IMR-90 (cell line): ENCODE results near the gene ADAM15. TPM values are rescaled to one million over a fixed set of nuclear protein-coding genes. Genes with fewer than 3 reads are reported as not detected.

Experiments
- ATAC-seq: fragments of 200-7000 bp; cut with Tn5 transposase; 2 replicates; pipeline ENCODE4 v1.9.1; 2020; ENCODE audit warnings: low read depth, mild to moderate bottlenecking, moderate library complexity
- BruUV-seq: library from RNA; stranded (reverse); fragments of 400-500 nt; replicated peaks from 2 replicates; lab custom pipeline; 2021; lab: Mats Ljungman, UMichigan
- CTCF ChIA-PET: fragments of 300-600 bp; formaldehyde crosslinking; extraction: SDS; loops from one replicate; lab custom pipeline; 2021; ENCODE audit warnings: antibody characterized with exemption; lab: Yijun Ruan, JAX
- POLR2A ChIA-PET: fragments of 300-600 bp; sonication (Branson Sonifier 250); formaldehyde crosslinking; loops from one replicate; lab custom pipeline; 2022; ENCODE audit warnings: antibody characterized with exemption; ENCODE audit not compliant: unreplicated experiment; lab: Charles Lee
- DNase-seq: peaks from one replicate; pipeline ENCODE4 v3.0.0; 2013
- H2AFZ ChIP-seq: replicated peaks from 2 replicates; pipeline ENCODE3; 2013; ENCODE audit warnings: low read length, mild to moderate bottlenecking; ENCODE audit not compliant: poor library complexity
- H2AK5ac ChIP-seq: 2 replicates; pipeline ENCODE4 v1.6.1; 2013; ENCODE audit warnings: low read depth, low read length, inconsistent platforms
- H2AK9ac ChIP-seq: replicated peaks from 2 replicates; pipeline ENCODE3; 2013; ENCODE audit warnings: mild to moderate bottlenecking, low read depth, low read length, moderate library complexity; ENCODE audit not compliant: poor library complexity
- H2BK120ac ChIP-seq: 2 replicates; pipeline ENCODE4 v1.6.1; 2013; ENCODE audit warnings: low read depth, low read length, inconsistent platforms
- H2BK15ac ChIP-seq: 3 replicates; pipeline ENCODE4 v1.6.1; 2013; ENCODE audit warnings: low read depth, low read length, inconsistent platforms
- H2BK20ac ChIP-seq: 2 replicates; pipeline ENCODE4 v1.6.1; 2013; ENCODE audit warnings: low read depth, mild to moderate bottlenecking, inconsistent platforms, low read length, moderate library complexity
- H2BK5ac ChIP-seq: 2 replicates; pipeline ENCODE4 v1.6.1; 2013; ENCODE audit warnings: mild to moderate bottlenecking, low read depth, low read length, inconsistent platforms; ENCODE audit not compliant: poor library complexity, severe bottlenecking
- H3K14ac ChIP-seq: replicated peaks from 2 replicates; pipeline ENCODE4 v1.6.1; 2013; ENCODE audit warnings: low read depth, low read length, inconsistent platforms
- H3K18ac ChIP-seq: 2 replicates; pipeline ENCODE4 v1.6.1; 2013; ENCODE audit warnings: low read depth, low read length, control low read depth
- H3K23ac ChIP-seq: 2 replicates; pipeline ENCODE4 v1.6.1; 2013; ENCODE audit warnings: low read depth, low read length, inconsistent platforms
- H3K27ac ChIP-seq: 2 replicates; pipeline ENCODE4 v1.5.1; 2013; ENCODE audit warnings: mild to moderate bottlenecking, control low read depth, low read length; ENCODE audit not compliant: insufficient read depth
- H3K27me3 ChIP-seq: 2 replicates; pipeline ENCODE4 v1.6.1; 2013; ENCODE audit warnings: low read length; ENCODE audit not compliant: control insufficient read depth, insufficient read depth
- H3K36me3 ChIP-seq: 2 replicates; pipeline ENCODE4 v1.6.1; 2013; ENCODE audit warnings: low read length, mixed read lengths; ENCODE audit not compliant: control insufficient read depth, insufficient read depth
- H3K4ac ChIP-seq: 2 replicates; pipeline ENCODE4 v1.6.1; 2013; ENCODE audit warnings: low read depth, low read length, inconsistent platforms
- H3K4me1 ChIP-seq: 2 replicates; pipeline ENCODE4 v1.6.1; 2013; ENCODE audit warnings: low read length, mixed read lengths; ENCODE audit not compliant: control insufficient read depth, insufficient read depth
- H3K4me2 ChIP-seq: 2 replicates; pipeline ENCODE4 v1.6.1; 2013; ENCODE audit warnings: low read depth, mild to moderate bottlenecking, control low read depth, low read length, moderate library complexity
- H3K4me3 ChIP-seq: 2 replicates; pipeline ENCODE4 v1.5.1; 2013; ENCODE audit warnings: low read depth, mild to moderate bottlenecking, control low read depth, low read length, moderate library complexity; ENCODE audit not compliant: insufficient read depth
- H3K56ac ChIP-seq: 2 replicates; pipeline ENCODE4 v1.6.1; 2013; ENCODE audit warnings: low read length, inconsistent platforms; ENCODE audit not compliant: insufficient read depth; ENCODE audit errors: extremely low read depth
- H3K79me1 ChIP-seq, 2 experiments: 2 replicates each; pipeline ENCODE4 v1.6.1; 2013; ENCODE audit warnings: low read length in 2 of 2, inconsistent platforms in 1 of 2, low read depth in 1 of 2
- H3K9ac ChIP-seq: 2 replicates; pipeline ENCODE4 v1.6.1; 2013; ENCODE audit warnings: low read depth, low read length, control low read depth
- H3K9me1 ChIP-seq: 2 replicates; pipeline ENCODE4 v1.6.1; 2013; ENCODE audit warnings: low read length, inconsistent platforms; ENCODE audit not compliant: insufficient read depth
- H3K9me3 ChIP-seq: 2 replicates; pipeline ENCODE4 v1.6.1; 2013; ENCODE audit warnings: low read length; ENCODE audit not compliant: control insufficient read depth, insufficient read depth
- H4K20me1 ChIP-seq: 2 replicates; pipeline ENCODE4 v1.6.1; 2013; ENCODE audit warnings: low read length, inconsistent platforms; ENCODE audit not compliant: insufficient read depth
- H4K5ac ChIP-seq: 2 replicates; pipeline ENCODE4 v1.6.1; 2013; ENCODE audit warnings: mild to moderate bottlenecking, low read depth, low read length, control low read depth
- H4K8ac ChIP-seq, 2 experiments: 2 replicates each; pipeline ENCODE4 v1.6.1; 2013; ENCODE audit warnings: low read depth in 2 of 2, low read length in 2 of 2, control low read depth in 1 of 2, inconsistent platforms in 1 of 2
- H4K91ac ChIP-seq: 2 replicates; pipeline ENCODE4 v1.6.1; 2013; ENCODE audit warnings: low read depth, low read length, inconsistent platforms; ENCODE audit not compliant: insufficient read depth
- BHLHE40 ChIP-seq: fragments of 150-350 bp; IDR thresholded peaks from 2 replicates; pipeline ENCODE4 v1.6.1; 2016; ENCODE audit warnings: mild to moderate bottlenecking, low read depth, low read length
- CEBPB ChIP-seq: IDR thresholded peaks from 2 replicates; pipeline ENCODE4 v1.6.1; 2012; ENCODE audit warnings: low read depth, low read length, improper control_type of control experiment
- CHD1 ChIP-seq: IDR thresholded peaks from 2 replicates; pipeline ENCODE4 v1.6.1; 2012; ENCODE audit warnings: low read depth, low read length, improper control_type of control experiment
- CTCF ChIP-seq: conservative IDR thresholded peaks from 2 replicates; pipeline ENCODE4 v1.5.1; 2012; ENCODE audit warnings: mild to moderate bottlenecking, low read depth, low read length, improper control_type of control experiment
- ELK1 ChIP-seq: fragments of 150-350 bp; IDR thresholded peaks from 2 replicates; pipeline ENCODE4 v1.6.1; 2016; ENCODE audit warnings: low read depth, mild to moderate bottlenecking, low read length, moderate library complexity, borderline replicate concordance
- MAFK ChIP-seq: IDR thresholded peaks from 2 replicates; pipeline ENCODE4 v1.6.1; 2012; ENCODE audit warnings: low read depth, low read length, improper control_type of control experiment
- MAZ ChIP-seq: IDR thresholded peaks from 2 replicates; pipeline ENCODE4 v1.6.1; 2012; ENCODE audit warnings: low read depth, mild to moderate bottlenecking, low read length, improper control_type of control experiment, moderate library complexity, borderline replicate concordance
- MXI1 ChIP-seq: IDR thresholded peaks from 2 replicates; pipeline ENCODE4 v1.6.1; 2012; ENCODE audit warnings: low read depth, mild to moderate bottlenecking, low read length, moderate library complexity, borderline replicate concordance
- NFE2L2 ChIP-seq: fragments of 150-350 bp; IDR thresholded peaks from 2 replicates; pipeline ENCODE4 v1.6.1; 2016; ENCODE audit warnings: low read depth, mild to moderate bottlenecking, low read length
- POLR2A ChIP-seq: IDR thresholded peaks from 2 replicates; pipeline ENCODE4 v1.6.1; 2012; ENCODE audit warnings: mild to moderate bottlenecking, low read depth, low read length
- RAD21 ChIP-seq: IDR thresholded peaks from 2 replicates; pipeline ENCODE4 v1.6.1; 2012; ENCODE audit warnings: low read length, improper control_type of control experiment
- RCOR1 ChIP-seq: IDR thresholded peaks from 2 replicates; pipeline ENCODE4 v1.6.1; 2012; ENCODE audit warnings: mild to moderate bottlenecking, low read length, improper control_type of control experiment; ENCODE audit not compliant: insufficient replicate concordance
- SMC3 ChIP-seq: fragments of 150-350 bp; IDR thresholded peaks from 2 replicates; pipeline ENCODE4 v1.6.1; 2016; ENCODE audit warnings: low read depth, mild to moderate bottlenecking, antibody characterized with exemption, low read length, moderate library complexity
- USF2 ChIP-seq: fragments of 150-350 bp; IDR thresholded peaks from 2 replicates; pipeline ENCODE4 v1.6.1; 2017; ENCODE audit warnings: mild to moderate bottlenecking, antibody characterized with exemption, low read length, low read depth
- WGBS, 2 experiments: methylation state at CpG; one replicate each; pipeline versions ENCODE4 v1.1.5 to v1.1.7; 2013; ENCODE audit warnings: missing lambda C conversion rate in 2 of 2; ENCODE audit not compliant: insufficient read length in 1 of 2; ENCODE audit errors: extremely low coverage in 2 of 2; 5-methylcytosine and 5-hydroxymethylcytosine counted together
- dilution Hi-C: fragments of 300-500 bp; cut with HindIII; formaldehyde crosslinking; loops from one replicate; pipeline ENCODE4 v1.14.3; 2018; ENCODE audit warnings: low sequenced_read_pairs; ENCODE audit not compliant: unreplicated experiment
- in situ Hi-C: fragments of 300-500 bp; cut with MboI; formaldehyde crosslinking; loops from 3 replicates; pipeline ENCODE4 v1.14.3; 2019; ENCODE audit warnings: low sequenced_read_pairs, inconsistent platforms, mixed read lengths
- intact Hi-C: fragments of 100-400 bp; cut with micrococcal nuclease; formaldehyde crosslinking; loops from 2 replicates; pipeline ENCODE4 v1.10.0; 2022
- polyA plus RNA-seq, 3 experiments: library from polyadenylated mRNA; depleted of rRNA; stranded (reverse); fragments of >200 nt; gene quantifications; 2 replicates each; pipeline ENCODE4 v1.2.3, GENCODE V29; 2012; ENCODE audit warnings: low replicate concordance in 1 of 3
- total RNA-seq: library from RNA; depleted of rRNA; stranded (reverse); fragments of >200 nt; gene quantifications from 2 replicates; pipeline ENCODE4 v1.2.3, GENCODE V29; 2012

ADAM15 gene
- total and polyA plus RNA-seq, 2 of the 4 experiments (the other 2 are of a cell fraction) = 25.6 to 52.4 TPM

- BruUV-seq = no TSS peak
- ChIA-PET CTCF (interaction anchor here (1.5 to 2.3 kb wide), 4 partner anchors 10 to 38 kb away, joined by 3 to 7 read pairs (median 4); no protein-coding TSS in a partner anchor), POLR2A (no interaction called here)
- H3K4ac ChIP-seq = no peak overlapping the region
- H3K4me1 ChIP-seq = peaks cover 9% of the 10 kb centered on the region; the same call in 1 of the 2 replicates
- TF ChIP-seq MAFK (no peak), CEBPB (no peak), MAZ (no peak), CHD1 (no peak), BHLHE40 (no peak), RAD21 (no peak), ELK1 (no peak), NFE2L2 (no peak), CTCF (no peak), MXI1 (no peak), USF2 (no peak), SMC3 (no peak), RCOR1 (no peak), POLR2A (no peak)
- H2AK9ac ChIP-seq = peak overlapping the region; percentile 95
- no peaks in the 10 kb centered on the region for H3K9me3 ChIP-seq
- H2AK5ac ChIP-seq = no peak overlapping the region
- no peak overlapping the region for H2BK20ac ChIP-seq
- in situ Hi-C loops (no loop called here), dilution Hi-C loops (no loop called here), intact Hi-C loops (no loop called here)
- no peak overlapping the region for H3K23ac ChIP-seq
- peaks cover 22% of the 10 kb centered on the region for H3K36me3 ChIP-seq
- DNase-seq (no peak), ATAC-seq (no peak)
- no peak overlapping the region for H2BK15ac ChIP-seq
- no peak overlapping the region for H2AFZ ChIP-seq
- no peak overlapping the region for H2BK120ac ChIP-seq
- H3K4me3 ChIP-seq = no peak overlapping the region
- H3K56ac ChIP-seq = no peak overlapping the region
- H3K9ac ChIP-seq = no peak overlapping the region
- no peak overlapping the region for H4K91ac ChIP-seq
- H3K14ac ChIP-seq = no peak overlapping the region
- H4K5ac ChIP-seq = no peak overlapping the region
- H3K9me1 ChIP-seq = peaks cover 2% of the 10 kb centered on the region; the same call in 1 of the 2 replicates
- peaks cover 13% of the 10 kb centered on the region for H4K20me1 ChIP-seq
- no peaks in the 10 kb centered on the region for H3K27me3 ChIP-seq
- H2BK5ac ChIP-seq = no peak overlapping the region
- no peak overlapping the region for H3K4me2 ChIP-seq
- no peak overlapping the region for H3K27ac ChIP-seq
- H3K79me1 ChIP-seq = peaks cover 0 to 14% of the 10 kb centered on the region in 2 experiments; a peak in 1 of 4 replicates
- 0 out of 4 replicates have a peak overlapping the region, but pooled peaks of 1 of the 2 experiments have one; percentile 52 for H4K8ac ChIP-seq
- WGBS, 2 experiments = 98% methylated on average over 17 of the region's 26 CpGs; no CpG with 5 or more reads in 1 of the 2 experiments
- no peak overlapping the region for H3K18ac ChIP-seq
Measured at GRCh38 chr1:155016231-155016831, 34.8 kb upstream of the ADAM15 start.
